Gastrocnemius medialis (tissue), 4 donors: ENCODE data around the gene NKX1-2. TPM values are rescaled to one million over a fixed set of nuclear protein-coding genes. Genes with fewer than 3 reads are reported as not detected.
A peak's percentile ranks its signal among the peaks of the same experiment; 100 is the strongest.

Source experiments
- ATAC-seq, 2 donors: fragments of 150-250 bp; one replicate each; pipeline ENCODE4 v1.9.1; 2016
- DNase-seq, 2 donors: peaks; one replicate each; pipeline ENCODE4 v3.0.0-alpha.2; 2019
- H3K27ac ChIP-seq, 4 donors: fragments of 200-600 bp; sonication (generic); 1 replicate in 1 of 4; 2 replicates in 3 of 4; pipeline ENCODE4 v1.5.1; 2016 to 2018; ENCODE audit warnings: mild to moderate bottlenecking in 2 of 4, moderate library complexity in 1 of 4
- H3K27me3 ChIP-seq, 3 donors: fragments of 200-600 bp; sonication (generic) in 2 of 3; 1 replicate in 1 of 3; 2 replicates in 2 of 3; pipeline versions ENCODE4 v1.5.1 to v1.6.0; 2016 to 2019; ENCODE audit warnings: mild to moderate bottlenecking in 1 of 3, moderate library complexity in 1 of 3
- H3K36me3 ChIP-seq, 2 donors: fragments of 200-600 bp; sonication (generic) in 1 of 2; one replicate each; pipeline ENCODE4 v1.5.1; 2017 to 2018
- H3K4me1 ChIP-seq, 2 donors: fragments of 200-600 bp; sonication (generic) in 1 of 2; one replicate each; pipeline ENCODE4 v1.5.1; 2016 to 2017; ENCODE audit warnings: mild to moderate bottlenecking in 2 of 2
- H3K4me3 ChIP-seq, 4 donors: fragments of 200-600 bp; sonication (generic) in 3 of 4; 1 replicate in 1 of 4; 2 replicates in 3 of 4; pipeline ENCODE4 v1.5.1; 2016 to 2019; ENCODE audit warnings: mild to moderate bottlenecking in 2 of 4
- H3K9me3 ChIP-seq, 3 donors: fragments of 200-600 bp; sonication (generic) in 2 of 3; 1 replicate in 1 of 3; 2 replicates in 2 of 3; pipeline ENCODE4 v1.5.1; 2016 to 2019
- POLR2A ChIP-seq, 2 donors: fragments of 450-650 bp; IDR thresholded peaks; one replicate each; pipeline ENCODE4 v1.6.1; 2017; ENCODE audit warnings: antibody characterized with exemption in 2 of 2, mild to moderate bottlenecking in 2 of 2, moderate library complexity in 2 of 2
- in situ Hi-C, 4 donors: fragments of 200-750 bp; cut with MboI; loops; one replicate each; pipeline versions ENCODE4 v1.15.0 to v1.8.0; 2017; ENCODE audit warnings: low sequenced_read_pairs in 4 of 4
- intact Hi-C: fragments of 100-400 bp; cut with DNase I; formaldehyde crosslinking; loops from one replicate; pipeline ENCODE4 v1.15.1; 2023; ENCODE audit warnings: low total_unique reads
- total RNA-seq, 4 donors: library from RNA; depleted of rRNA; stranded (reverse); fragments of >200 nt; gene quantifications; one replicate each; pipeline versions ENCODE4 v1.1.0 to v1.2.3, GENCODE V29; 2016
- TF ChIP-seq, protein P1 (sequence below), 5 experiments: fragments of 450-650 bp in 3 of 5; fragments of 200-600 bp in 2 of 5; sonication (generic) in 2 of 5; IDR thresholded peaks in 4 of 5; conservative IDR thresholded peaks in 1 of 5; 1 replicate in 4 of 5; 2 replicates in 1 of 5; pipeline ENCODE4 v1.5.1; 2016 to 2019; ENCODE audit warnings: antibody characterized with exemption in 5 of 5, mild to moderate bottlenecking in 3 of 5, moderate library complexity in 3 of 5

NKX1-2 gene
- total RNA-seq, 4 donors from 2014 or later, result not detected

DNA sequence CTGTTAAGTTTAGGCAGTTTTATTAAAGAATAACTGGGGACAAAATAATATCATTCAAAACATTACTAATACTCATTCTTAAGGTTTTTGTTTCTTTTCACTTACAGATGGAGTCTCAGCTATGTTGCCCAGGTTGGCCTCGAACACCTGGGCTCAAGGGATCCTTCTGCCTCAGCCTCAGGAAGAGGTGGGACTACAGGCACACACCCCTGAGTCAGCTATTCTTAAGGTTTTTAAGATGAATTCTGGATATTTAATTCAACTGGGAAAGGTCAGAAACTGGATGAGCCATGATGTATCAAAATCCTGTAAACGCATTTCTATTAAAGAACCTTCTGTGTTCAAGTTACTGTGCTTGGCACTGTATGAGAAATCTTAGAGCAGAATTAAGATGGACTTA lies 34.6 kb downstream of the NKX1-2 start:
- ATAC-seq (no peak), DNase-seq (no peak)
- Histone ChIP-seq H3K27ac (peak overlapping the region; percentile 66 to 95 (median 88)), H3K27me3 (no peaks in the 10 kb centered on the region), H3K4me3 (peak overlapping the region in 3 of 4 donors; percentile 6 to 21 (median 11)), H3K9me3 (no peaks in the 10 kb centered on the region), H3K4me1 (peaks cover 35 to 45% of the 10 kb centered on the region in 2 donors), H3K36me3 (peaks cover 0 to 5% of the 10 kb centered on the region in 2 donors)
- intact Hi-C loops, result loop anchor here (2.0 to 10.0 kb wide), 4 partner anchors 48 to 1410 kb away; partner anchors contain the start of genes ACADSB and IKZF5
- in situ Hi-C loops, result no loop called here
- TF ChIP-seq POLR2A (IDR thresholded peaks at IDR 0.05), result no peak
- TF ChIP-seq, protein P1, sequence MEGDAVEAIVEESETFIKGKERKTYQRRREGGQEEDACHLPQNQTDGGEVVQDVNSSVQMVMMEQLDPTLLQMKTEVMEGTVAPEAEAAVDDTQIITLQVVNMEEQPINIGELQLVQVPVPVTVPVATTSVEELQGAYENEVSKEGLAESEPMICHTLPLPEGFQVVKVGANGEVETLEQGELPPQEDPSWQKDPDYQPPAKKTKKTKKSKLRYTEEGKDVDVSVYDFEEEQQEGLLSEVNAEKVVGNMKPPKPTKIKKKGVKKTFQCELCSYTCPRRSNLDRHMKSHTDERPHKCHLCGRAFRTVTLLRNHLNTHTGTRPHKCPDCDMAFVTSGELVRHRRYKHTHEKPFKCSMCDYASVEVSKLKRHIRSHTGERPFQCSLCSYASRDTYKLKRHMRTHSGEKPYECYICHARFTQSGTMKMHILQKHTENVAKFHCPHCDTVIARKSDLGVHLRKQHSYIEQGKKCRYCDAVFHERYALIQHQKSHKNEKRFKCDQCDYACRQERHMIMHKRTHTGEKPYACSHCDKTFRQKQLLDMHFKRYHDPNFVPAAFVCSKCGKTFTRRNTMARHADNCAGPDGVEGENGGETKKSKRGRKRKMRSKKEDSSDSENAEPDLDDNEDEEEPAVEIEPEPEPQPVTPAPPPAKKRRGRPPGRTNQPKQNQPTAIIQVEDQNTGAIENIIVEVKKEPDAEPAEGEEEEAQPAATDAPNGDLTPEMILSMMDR (IDR thresholded peaks at IDR 0.05 in 4 of 5, conservative IDR thresholded peaks at IDR 0.05 in 1 of 5), result no peak

DNA sequence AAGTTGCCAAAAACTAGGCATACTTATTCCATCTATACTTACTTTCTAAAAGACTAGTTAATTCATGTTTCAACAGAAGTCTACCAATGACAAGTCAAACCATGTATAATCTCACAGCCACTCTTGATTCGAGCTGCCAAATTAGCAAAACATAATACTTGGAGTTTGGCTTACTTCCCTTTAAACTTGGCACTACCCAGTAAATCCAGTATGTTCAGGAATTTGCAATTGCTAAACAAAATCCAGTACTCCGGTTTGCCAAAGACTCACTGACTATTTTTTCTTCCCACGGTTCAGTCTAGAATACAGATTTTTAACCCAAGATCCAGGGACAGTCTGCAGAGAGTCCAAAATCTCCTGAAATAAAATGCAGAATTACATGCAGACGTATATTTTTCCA lies 35.8 kb downstream of the NKX1-2 start:
- in situ Hi-C loops, result no loop called here

DNA sequence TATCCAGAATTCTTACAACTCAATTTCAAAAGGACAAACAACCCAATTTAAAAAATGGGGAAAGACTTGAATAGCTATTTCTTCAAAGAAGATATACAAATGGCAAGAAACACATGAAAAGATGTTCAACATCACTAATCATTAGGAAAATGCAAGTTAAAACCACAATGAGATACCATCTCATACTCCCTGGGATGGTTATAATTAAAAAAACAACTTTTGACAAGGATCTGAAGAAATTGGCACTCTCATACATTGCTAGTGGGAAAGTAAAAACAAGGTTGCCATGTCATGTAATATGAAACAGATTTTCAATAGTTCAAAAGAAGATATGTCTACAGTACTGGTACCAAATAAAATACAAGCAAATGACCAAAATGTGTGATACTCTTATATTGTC lies 40.1 kb downstream of the NKX1-2 start:
- Histone ChIP-seq H3K4me1 (peaks cover 11 to 14% of the 10 kb centered on the region in 2 donors), H3K27ac (no peak overlapping the region), H3K9me3 (no peaks in the 10 kb centered on the region), H3K27me3 (no peaks in the 10 kb centered on the region), H3K4me3 (no peak overlapping the region), H3K36me3 (peaks cover 0 to 44% of the 10 kb centered on the region in 2 donors)
- intact Hi-C loops, result loop anchor here (10.0 kb wide), 1 partner anchor 1405 kb away; the partner anchor contains the start of genes ACADSB and IKZF5
- no peak for ATAC-seq
- in situ Hi-C loops, result no loop called here
- no peak for TF ChIP-seq POLR2A (IDR thresholded peaks at IDR 0.05)
- TF ChIP-seq, protein P1 (IDR thresholded peaks at IDR 0.05 in 4 of 5, conservative IDR thresholded peaks at IDR 0.05 in 1 of 5), result no peak
- no peak for DNase-seq

More for the DNA sequence above, 35.8 kb downstream of the NKX1-2 start:
- TF ChIP-seq, protein P1 (IDR thresholded peaks at IDR 0.05 in 4 of 5, conservative IDR thresholded peaks at IDR 0.05 in 1 of 5), result no peak
- Histone ChIP-seq H3K9me3 (no peaks in the 10 kb centered on the region), H3K27ac (peak overlapping the region in 2 of 4 donors; percentile 14 to 40), H3K36me3 (peaks cover 0 to 8% of the 10 kb centered on the region in 2 donors), H3K4me1 (peaks cover 35 to 45% of the 10 kb centered on the region in 2 donors), H3K4me3 (no peak overlapping the region), H3K27me3 (no peaks in the 10 kb centered on the region)
- no peak for ATAC-seq
- no peak for DNase-seq
- intact Hi-C loops, result loop anchor here (2.0 to 10.0 kb wide), 2 partner anchors 49 to 1409 kb away; partner anchors contain the start of genes ACADSB and IKZF5

DNA sequence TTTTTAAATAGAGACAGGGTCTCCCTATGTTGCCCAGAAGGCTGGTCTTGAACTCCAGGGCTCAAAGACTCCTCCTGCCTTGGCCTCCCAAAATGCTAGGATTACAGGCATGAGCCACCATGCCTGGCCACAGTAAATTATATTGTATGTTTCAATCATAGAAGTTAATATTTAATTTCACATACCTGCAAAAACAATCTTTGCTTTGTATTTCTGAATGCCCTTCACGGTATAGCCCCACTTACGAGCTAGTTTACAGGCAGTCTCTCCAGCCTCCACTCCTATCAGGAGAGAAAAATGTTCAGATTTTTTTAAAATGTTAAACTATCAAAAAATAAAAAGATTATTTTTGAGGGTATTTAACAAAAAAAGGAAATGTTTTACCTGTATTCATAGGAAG lies 41.5 kb downstream of the NKX1-2 start:
- in situ Hi-C loops (no loop called here), intact Hi-C loops (no loop called here)
- no peak overlapping the region for H3K27ac ChIP-seq
- no peaks in the 10 kb centered on the region for H3K27me3 ChIP-seq
- H3K36me3 ChIP-seq, result peaks cover 6 to 56% of the 10 kb centered on the region in 2 donors
- DNase-seq, result no peak
- H3K4me3 ChIP-seq, result no peak overlapping the region
- no peak for TF ChIP-seq POLR2A (IDR thresholded peaks at IDR 0.05)
- TF ChIP-seq, protein P1 (IDR thresholded peaks at IDR 0.05 in 4 of 5, conservative IDR thresholded peaks at IDR 0.05 in 1 of 5), result no peak
- H3K9me3 ChIP-seq, result no peaks in the 10 kb centered on the region
- peaks cover 0 to 3% of the 10 kb centered on the region in 2 donors for H3K4me1 ChIP-seq
- ATAC-seq, result no peak

DNA sequence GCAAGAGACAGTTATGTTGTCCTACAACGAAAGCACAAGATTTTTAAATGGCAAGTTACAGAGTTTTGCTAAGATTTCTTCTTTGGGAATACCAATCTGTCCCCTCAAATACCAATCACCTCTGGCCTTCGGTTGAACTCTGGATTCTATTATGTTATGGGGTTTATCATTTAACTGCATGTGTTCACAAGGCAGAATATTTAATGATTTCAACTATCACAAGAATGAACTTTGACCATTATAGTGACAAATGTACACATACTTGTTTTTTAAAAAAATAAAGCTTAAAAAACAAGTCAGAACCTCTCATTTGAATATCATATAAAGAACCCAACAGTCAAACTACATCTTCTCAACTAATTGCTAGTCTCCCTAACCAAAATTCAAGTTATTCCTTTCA lies 42.4 kb downstream of the NKX1-2 start:
- no peak for TF ChIP-seq POLR2A (IDR thresholded peaks at IDR 0.05)
- TF ChIP-seq, protein P1 (IDR thresholded peaks at IDR 0.05 in 4 of 5, conservative IDR thresholded peaks at IDR 0.05 in 1 of 5), result no peak
- in situ Hi-C loops, result no loop called here
- no peak overlapping the region for H3K4me3 ChIP-seq
- H3K9me3 ChIP-seq, result no peaks in the 10 kb centered on the region
- ATAC-seq, result no peak
- H3K4me1 ChIP-seq, result peaks cover 0 to 3% of the 10 kb centered on the region in 2 donors
- no peak overlapping the region for H3K27ac ChIP-seq
- H3K27me3 ChIP-seq, result no peaks in the 10 kb centered on the region
- peaks cover 6 to 65% of the 10 kb centered on the region in 2 donors for H3K36me3 ChIP-seq
- intact Hi-C loops, result no loop called here
- no peak for DNase-seq
